ENCODE results near the gene HDAC3. TPM values are rescaled to one million over a fixed set of nuclear protein-coding genes. Genes with fewer than 3 reads are reported as not detected.

Gene HDAC3
- polyA plus RNA-seq, 1 of the 3 experiments (the other 2 are of a cell fraction) = 104 TPM

DNA sequence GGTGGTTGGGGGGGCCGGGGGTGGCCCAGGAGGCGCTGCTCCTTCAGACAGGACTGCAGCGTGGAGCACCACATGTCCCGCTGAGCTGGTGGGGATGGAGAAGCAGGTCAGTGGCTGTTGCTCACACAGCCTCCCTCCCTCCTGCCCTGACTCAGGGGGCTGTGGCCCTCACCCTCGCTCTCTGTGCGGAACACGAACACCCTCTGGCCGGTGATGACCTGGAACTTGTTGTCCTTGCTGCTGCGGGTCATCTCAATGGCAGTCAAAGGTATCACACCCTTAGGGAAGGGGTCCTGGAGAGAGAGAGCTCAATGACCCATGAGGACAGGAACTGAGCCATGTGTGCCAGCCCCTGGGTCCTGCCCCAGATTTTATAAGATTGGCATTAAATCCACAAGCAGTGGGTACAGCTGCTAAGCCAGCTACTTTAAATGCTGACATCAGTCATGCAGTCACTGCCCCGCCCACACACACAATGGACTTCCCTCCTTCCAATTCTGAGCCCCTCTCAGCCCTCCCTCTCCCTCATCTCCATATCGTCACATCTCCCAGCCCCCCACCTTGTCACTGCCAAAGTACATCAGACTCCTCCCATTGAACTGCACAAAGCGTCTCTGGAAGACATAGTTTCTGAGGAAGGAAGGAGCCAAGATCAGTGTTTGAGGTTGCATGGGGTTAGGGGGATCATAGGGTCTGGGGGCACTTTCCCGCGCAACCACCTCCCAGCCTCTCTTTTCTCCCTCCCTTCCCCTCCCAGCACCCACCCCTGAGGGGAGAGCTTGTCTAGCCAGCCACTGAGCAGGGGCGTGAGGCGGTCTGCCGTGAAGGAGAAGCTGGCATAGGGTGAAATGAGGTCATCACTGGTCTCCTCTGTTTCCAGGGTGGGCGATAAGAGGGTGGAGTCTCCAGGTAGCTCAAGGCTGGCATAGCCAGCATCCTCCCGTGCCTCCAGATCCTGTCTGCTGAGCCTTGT lies 36.5 kb upstream of the HDAC3 start:
- no peak overlapping the region for H3K4me3 ChIP-seq (ENCODE audit: low read depth in 2 of 2, low read length in 1 of 2)
- no peaks in the 10 kb centered on the region for H3K27me3 ChIP-seq (ENCODE audit: insufficient read depth)
- POLR2A ChIA-PET = interaction anchor here (0.6 kb wide), 1 partner anchor 13 kb away, joined by 3 read pairs; no protein-coding TSS in a partner anchor
- H3K9me3 ChIP-seq = no peaks in the 10 kb centered on the region
- no peaks in the 10 kb centered on the region for H3F3A ChIP-seq (replicated peaks; ENCODE audit: insufficient read depth)
- H3K9ac ChIP-seq = no peak overlapping the region
- CTCF ChIA-PET = interaction anchor here (0.7 to 6.8 kb wide), 5 partner anchors 8 to 287 kb away, joined by 3 to 39 read pairs (median 7); partner anchors contain the start of genes PCDH1 and RELL2
- no peaks in the 10 kb centered on the region for H3K79me2 ChIP-seq (ENCODE audit: insufficient read depth)
- H2AFZ ChIP-seq (ENCODE audit: low read depth) = no peak overlapping the region
- no peaks in the 10 kb centered on the region for H3K4me1 ChIP-seq (ENCODE audit: control insufficient read depth in 1 of 2, insufficient read depth in 2 of 2, low read depth in 1 of 2, low read length in 1 of 2)
- no peaks in the 10 kb centered on the region for H3K9me2 ChIP-seq
- no peak overlapping the region for H3K27ac ChIP-seq (ENCODE audit: low read depth in 2 of 2, low read length in 1 of 2)
- TF ChIP-seq, protein P1, sequence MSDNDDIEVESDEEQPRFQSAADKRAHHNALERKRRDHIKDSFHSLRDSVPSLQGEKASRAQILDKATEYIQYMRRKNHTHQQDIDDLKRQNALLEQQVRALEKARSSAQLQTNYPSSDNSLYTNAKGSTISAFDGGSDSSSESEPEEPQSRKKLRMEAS (IDR thresholded peaks at IDR 0.05; ENCODE audit: low read depth) = no peak
- TF ChIP-seq, protein P2, sequence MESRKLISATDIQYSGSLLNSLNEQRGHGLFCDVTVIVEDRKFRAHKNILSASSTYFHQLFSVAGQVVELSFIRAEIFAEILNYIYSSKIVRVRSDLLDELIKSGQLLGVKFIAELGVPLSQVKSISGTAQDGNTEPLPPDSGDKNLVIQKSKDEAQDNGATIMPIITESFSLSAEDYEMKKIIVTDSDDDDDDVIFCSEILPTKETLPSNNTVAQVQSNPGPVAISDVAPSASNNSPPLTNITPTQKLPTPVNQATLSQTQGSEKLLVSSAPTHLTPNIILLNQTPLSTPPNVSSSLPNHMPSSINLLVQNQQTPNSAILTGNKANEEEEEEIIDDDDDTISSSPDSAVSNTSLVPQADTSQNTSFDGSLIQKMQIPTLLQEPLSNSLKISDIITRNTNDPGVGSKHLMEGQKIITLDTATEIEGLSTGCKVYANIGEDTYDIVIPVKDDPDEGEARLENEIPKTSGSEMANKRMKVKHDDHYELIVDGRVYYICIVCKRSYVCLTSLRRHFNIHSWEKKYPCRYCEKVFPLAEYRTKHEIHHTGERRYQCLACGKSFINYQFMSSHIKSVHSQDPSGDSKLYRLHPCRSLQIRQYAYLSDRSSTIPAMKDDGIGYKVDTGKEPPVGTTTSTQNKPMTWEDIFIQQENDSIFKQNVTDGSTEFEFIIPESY (IDR thresholded peaks at IDR 0.05; ENCODE audit: borderline replicate concordance, low read depth) = no peak
- TF ChIP-seq TCF12 (IDR thresholded peaks at IDR 0.05) (no peak), RFX5 (IDR thresholded peaks at IDR 0.05; ENCODE audit: low read length) (no peak)
- no peak overlapping the region for H3K4me2 ChIP-seq
- WGBS (ENCODE audit: low lambda C conversion rate) = 92% methylated on average over 11 of the region's 19 CpGs
- peaks cover 5 to 28% of the 10 kb centered on the region in 2 experiments for H3K36me3 ChIP-seq (replicated peaks in 1 of 2; ENCODE audit: control insufficient read depth in 1 of 2, insufficient read depth in 2 of 2, low read length in 1 of 2)
- DNase-seq = no peak
- H4K20me1 ChIP-seq (ENCODE audit: insufficient read depth) = no peaks in the 10 kb centered on the region

DNA sequence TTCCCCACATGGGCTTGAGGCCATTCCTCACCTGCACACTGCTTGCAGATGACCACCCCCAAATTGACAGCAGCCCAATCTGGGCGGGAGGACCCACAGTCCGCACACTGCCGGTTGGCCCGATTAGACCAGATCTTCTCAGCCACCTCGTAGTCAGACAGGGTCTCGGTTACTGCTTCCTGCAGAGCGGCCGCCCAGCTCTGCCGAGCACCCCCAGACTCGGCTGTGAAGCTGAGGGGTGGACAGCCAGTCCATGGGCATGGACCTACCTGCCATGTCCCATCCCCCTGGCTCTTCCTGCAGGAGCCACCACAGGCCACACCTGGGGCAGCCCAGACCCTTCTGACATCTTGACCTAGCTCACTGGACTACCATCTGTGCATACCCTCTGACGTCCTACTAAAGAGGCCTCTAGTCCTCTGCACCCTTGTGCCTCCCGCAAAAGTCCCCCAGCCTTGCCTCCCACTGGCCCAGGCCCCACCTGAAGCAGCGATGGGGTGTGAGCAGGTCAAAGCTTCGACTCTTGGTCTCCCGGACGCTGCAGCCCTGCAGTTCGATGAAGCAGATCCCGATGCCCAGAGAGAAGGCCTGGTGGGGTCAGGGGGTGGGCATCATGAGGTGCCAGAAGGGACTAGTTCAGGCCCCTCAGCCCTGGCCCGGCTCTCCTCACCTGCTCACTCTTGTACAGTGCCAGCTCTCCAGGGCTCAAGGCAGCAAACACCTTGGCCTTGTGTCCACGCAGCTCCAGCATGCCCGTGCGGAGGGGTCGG lies 35.6 kb upstream of the HDAC3 start:
- no peaks in the 10 kb centered on the region for H3K9me2 ChIP-seq
- POLR2A ChIA-PET = interaction anchor here (0.6 kb wide), 1 partner anchor 12 kb away, joined by 3 read pairs; no protein-coding TSS in a partner anchor
- DNase-seq = no peak
- H3K36me3 ChIP-seq (replicated peaks in 1 of 2; ENCODE audit: control insufficient read depth in 1 of 2, insufficient read depth in 2 of 2, low read length in 1 of 2) = peaks cover 4 to 28% of the 10 kb centered on the region in 2 experiments
- no peaks in the 10 kb centered on the region for H3K9me3 ChIP-seq
- WGBS (ENCODE audit: low lambda C conversion rate) = 96% methylated on average over 15 of the region's 23 CpGs
- H3K9ac ChIP-seq = no peak overlapping the region
- no peak overlapping the region for H3K4me3 ChIP-seq (ENCODE audit: low read depth in 2 of 2, low read length in 1 of 2)
- no peaks in the 10 kb centered on the region for H3K27me3 ChIP-seq (ENCODE audit: insufficient read depth)
- no peak overlapping the region for H2AFZ ChIP-seq (ENCODE audit: low read depth)
- CTCF ChIA-PET = interaction anchor here (0.7 to 6.8 kb wide), 5 partner anchors 8 to 295 kb away, joined by 3 to 39 read pairs (median 7); partner anchors contain the start of genes PCDH1 and RELL2
- H3F3A ChIP-seq (replicated peaks; ENCODE audit: insufficient read depth) = no peaks in the 10 kb centered on the region
- no peaks in the 10 kb centered on the region for H3K79me2 ChIP-seq (ENCODE audit: insufficient read depth)
- H3K4me2 ChIP-seq = no peak overlapping the region
- no peaks in the 10 kb centered on the region for H3K4me1 ChIP-seq (ENCODE audit: control insufficient read depth in 1 of 2, insufficient read depth in 2 of 2, low read depth in 1 of 2, low read length in 1 of 2)
- H3K27ac ChIP-seq (ENCODE audit: low read depth in 2 of 2, low read length in 1 of 2) = no peak overlapping the region
- no peaks in the 10 kb centered on the region for H4K20me1 ChIP-seq (ENCODE audit: insufficient read depth)
- TF ChIP-seq, protein P2 (IDR thresholded peaks at IDR 0.05; ENCODE audit: borderline replicate concordance, low read depth) = no peak
- TF ChIP-seq TAF1 (IDR thresholded peaks at IDR 0.05; ENCODE audit: borderline replicate concordance, low read depth, low read length) (no peak), TCF12 (IDR thresholded peaks at IDR 0.05) (no peak), EZH2phosphoT487 (IDR thresholded peaks at IDR 0.05; ENCODE audit: borderline replicate concordance, low read depth) (no peak), SIN3A (IDR thresholded peaks at IDR 0.05; ENCODE audit: borderline replicate concordance, low read depth, low read length) (no peak), GATA2 (CRISPR knock-in tag; IDR thresholded peaks at IDR 0.05) (no peak), MXI1 (IDR thresholded peaks at IDR 0.05; ENCODE audit: low read depth, low read length) (no peak), NFIC (IDR thresholded peaks at IDR 0.05; ENCODE audit: borderline replicate concordance) (no peak), RCOR1 (IDR thresholded peaks at IDR 0.05; ENCODE audit: low read length) (no peak), TEAD4 (IDR thresholded peaks at IDR 0.05; ENCODE audit: borderline replicate concordance, insufficient read depth) (no peak), FOXJ3 (CRISPR knock-in tag; IDR thresholded peaks at IDR 0.05) (no peak)
- TF ChIP-seq, protein P3, sequence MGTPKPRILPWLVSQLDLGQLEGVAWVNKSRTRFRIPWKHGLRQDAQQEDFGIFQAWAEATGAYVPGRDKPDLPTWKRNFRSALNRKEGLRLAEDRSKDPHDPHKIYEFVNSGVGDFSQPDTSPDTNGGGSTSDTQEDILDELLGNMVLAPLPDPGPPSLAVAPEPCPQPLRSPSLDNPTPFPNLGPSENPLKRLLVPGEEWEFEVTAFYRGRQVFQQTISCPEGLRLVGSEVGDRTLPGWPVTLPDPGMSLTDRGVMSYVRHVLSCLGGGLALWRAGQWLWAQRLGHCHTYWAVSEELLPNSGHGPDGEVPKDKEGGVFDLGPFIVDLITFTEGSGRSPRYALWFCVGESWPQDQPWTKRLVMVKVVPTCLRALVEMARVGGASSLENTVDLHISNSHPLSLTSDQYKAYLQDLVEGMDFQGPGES (IDR thresholded peaks at IDR 0.05; ENCODE audit: low read depth, low read length) = no peak
- TF ChIP-seq, protein P1 (IDR thresholded peaks at IDR 0.05; ENCODE audit: low read depth) = no peak
